H1 (cell line): ENCODE results near the gene COBLL1. TPM values are rescaled to one million over a fixed set of nuclear protein-coding genes. Genes with fewer than 3 reads are reported as not detected.

Experiments used
- CTCF ChIA-PET: fragments of 300-600 bp; sonication (Branson Sonifier 250); formaldehyde crosslinking; loops from one replicate; lab custom pipeline; 2021; ENCODE audit not compliant: partially characterized antibody; lab: Charles Lee
- POLR2A ChIA-PET: fragments of 300-600 bp; sonication (Branson Sonifier 250); formaldehyde crosslinking; loops from one replicate; lab custom pipeline; 2021; ENCODE audit warnings: inconsistent platforms; ENCODE audit not compliant: partially characterized antibody; lab: Charles Lee
- DNase-seq, 2 experiments: peaks; one replicate each; pipeline versions ENCODE4 v3.0.0 to v3.0.0-alpha.2; 2010 to 2022; ENCODE audit warnings: low spot score in 2 of 2, low read depth in 1 of 2, mixed read lengths in 1 of 2
- FAIRE-seq: peaks from 2 replicates; lab custom pipeline; 2011; peaks lifted over from hg19 to GRCh38; lab: Jason Lieb, UNC
- H2AFZ ChIP-seq: 2 replicates; pipeline ENCODE4 v1.8.1; 2012; ENCODE audit warnings: low read length, inconsistent platforms
- H2AK5ac ChIP-seq: 2 replicates; pipeline ENCODE4 v1.6.1; 2013; ENCODE audit warnings: low read depth, low read length
- H2BK120ac ChIP-seq: replicated peaks from 2 replicates; pipeline ENCODE3; 2013; ENCODE audit warnings: low read depth, low read length, inconsistent platforms
- H2BK12ac ChIP-seq: 2 replicates; pipeline ENCODE4 v1.6.1; 2013; ENCODE audit warnings: low read depth, low read length
- H2BK15ac ChIP-seq: 2 replicates; pipeline ENCODE4 v1.6.1; 2013; ENCODE audit warnings: low read length
- H2BK20ac ChIP-seq: 2 replicates; pipeline ENCODE4 v1.6.1; 2013; ENCODE audit warnings: low read length
- H2BK5ac ChIP-seq: 2 replicates; pipeline ENCODE4 v1.6.1; 2013; ENCODE audit warnings: low read depth, low read length
- H3K14ac ChIP-seq: 2 replicates; pipeline ENCODE4 v1.6.1; 2013; ENCODE audit warnings: inconsistent platforms; ENCODE audit not compliant: insufficient read length
- H3K18ac ChIP-seq: 2 replicates; pipeline ENCODE4 v1.6.1; 2013; ENCODE audit warnings: low read length; ENCODE audit errors: extremely low read depth
- H3K23ac ChIP-seq: 2 replicates; pipeline ENCODE4 v1.6.1; 2013; ENCODE audit warnings: inconsistent platforms; ENCODE audit not compliant: insufficient read length
- H3K23me2 ChIP-seq: 2 replicates; pipeline ENCODE4 v1.6.1; 2013; ENCODE audit warnings: low read depth, low read length
- H3K27ac ChIP-seq: 2 replicates; pipeline ENCODE4 v1.6.1; 2011; ENCODE audit warnings: low read depth, low read length, inconsistent platforms
- H3K27me3 ChIP-seq, 4 experiments: replicated peaks in 1 of 4; 1 replicate in 1 of 4; 2 replicates in 3 of 4; pipeline versions ENCODE4 v1.6.1 to v1.8.1; 2011 to 2013; ENCODE audit warnings: low read length in 3 of 4, mild to moderate bottlenecking in 3 of 4, inconsistent platforms in 2 of 4, mixed read lengths in 2 of 4, moderate library complexity in 1 of 4; ENCODE audit not compliant: control insufficient read depth in 3 of 4, insufficient read depth in 3 of 4; ENCODE audit errors: extremely low read depth in 1 of 4
- H3K36me3 ChIP-seq, 4 experiments: 2 replicates each; pipeline versions ENCODE4 v1.6.1 to v1.8.1; 2011 to 2013; ENCODE audit warnings: mild to moderate bottlenecking in 4 of 4, low read length in 3 of 4, moderate library complexity in 2 of 4, control low read depth in 1 of 4, inconsistent platforms in 1 of 4; ENCODE audit not compliant: insufficient read depth in 4 of 4, control insufficient read depth in 2 of 4
- H3K4ac ChIP-seq: replicated peaks from 2 replicates; pipeline ENCODE3; 2013; ENCODE audit warnings: low read length, low read depth, mixed read lengths, inconsistent platforms; ENCODE audit not compliant: insufficient read length
- H3K4me1 ChIP-seq, 4 experiments: replicated peaks in 1 of 4; 1 replicate in 1 of 4; 2 replicates in 3 of 4; pipeline versions ENCODE4 v1.6.1 to v1.8.1; 2011 to 2013; ENCODE audit warnings: low read length in 3 of 4, inconsistent platforms in 2 of 4, mixed read lengths in 1 of 4; ENCODE audit not compliant: insufficient read depth in 4 of 4, control insufficient read depth in 3 of 4
- H3K4me2 ChIP-seq, 2 experiments: 2 replicates each; pipeline versions ENCODE4 v1.6.1 to v1.8.1; 2011 to 2013; ENCODE audit warnings: low read depth in 2 of 2, low read length in 2 of 2, control low read depth in 1 of 2, inconsistent platforms in 1 of 2, mild to moderate bottlenecking in 1 of 2; ENCODE audit not compliant: insufficient read depth in 1 of 2
- H3K4me3 ChIP-seq, 4 experiments: fragments of 200-600, 300-600 bp in 1 of 4; sonication (generic), shearing (Covaris generic), sonication (Bioruptor Twin) in 1 of 4; 2 replicates each; pipeline versions ENCODE4 v1.5.1 to v1.8.1; 2011 to 2016; ENCODE audit warnings: low read length in 4 of 4, low read depth in 3 of 4, control low read depth in 2 of 4, inconsistent platforms in 2 of 4, mild to moderate bottlenecking in 2 of 4, mixed read lengths in 1 of 4, moderate library complexity in 1 of 4; ENCODE audit not compliant: insufficient read depth in 2 of 4; ENCODE audit errors: extremely low read depth in 1 of 4
- H3K56ac ChIP-seq: replicated peaks from 2 replicates; pipeline ENCODE3; 2013; ENCODE audit warnings: low read depth, mild to moderate bottlenecking, mixed read lengths, low read length, inconsistent platforms; ENCODE audit not compliant: insufficient read length
- H3K79me1 ChIP-seq: 2 replicates; pipeline ENCODE4 v1.6.1; 2013; ENCODE audit warnings: low read depth, low read length, control low read depth
- H3K79me2 ChIP-seq, 2 experiments: 2 replicates each; pipeline versions ENCODE4 v1.6.1 to v1.8.1; 2012 to 2013; ENCODE audit warnings: low read length in 2 of 2, mild to moderate bottlenecking in 2 of 2, inconsistent platforms in 1 of 2; ENCODE audit not compliant: insufficient read depth in 2 of 2, control insufficient read depth in 1 of 2
- H3K9ac ChIP-seq, 4 experiments: replicated peaks in 1 of 4; 1 replicate in 1 of 4; 2 replicates in 3 of 4; pipeline versions ENCODE4 v1.6.1 to v1.8.1; 2011 to 2013; ENCODE audit warnings: low read depth in 3 of 4, low read length in 3 of 4, control low read depth in 2 of 4, mild to moderate bottlenecking in 2 of 4, moderate library complexity in 2 of 4, inconsistent platforms in 1 of 4; ENCODE audit errors: extremely low read depth in 1 of 4
- H3K9me3 ChIP-seq, 2 experiments: 2 replicates each; pipeline versions ENCODE4 v1.6.1 to v1.8.1; 2012 to 2013; ENCODE audit warnings: mild to moderate bottlenecking in 2 of 2, moderate library complexity in 2 of 2, control low read depth in 1 of 2, inconsistent platforms in 1 of 2, low read depth in 1 of 2, low read length in 1 of 2, mixed read lengths in 1 of 2; ENCODE audit not compliant: insufficient read depth in 2 of 2
- H4K20me1 ChIP-seq, 2 experiments: replicated peaks in 1 of 2; 2 replicates each; pipeline versions ENCODE3 to v1.8.1; 2011 to 2013; ENCODE audit warnings: inconsistent platforms in 2 of 2, low read length in 2 of 2, mild to moderate bottlenecking in 1 of 2; ENCODE audit not compliant: insufficient read depth in 2 of 2, control insufficient read depth in 1 of 2
- H4K5ac ChIP-seq: 2 replicates; pipeline ENCODE4 v1.6.1; 2013; ENCODE audit warnings: low read length, low read depth, mixed read lengths, inconsistent platforms; ENCODE audit not compliant: insufficient read length
- H4K8ac ChIP-seq: 2 replicates; pipeline ENCODE4 v1.8.0; 2013; ENCODE audit warnings: mild to moderate bottlenecking, moderate library complexity, low read length, inconsistent platforms; ENCODE audit not compliant: insufficient read depth; ENCODE audit errors: extremely low read depth
- H4K91ac ChIP-seq: replicated peaks from 2 replicates; pipeline ENCODE3; 2013; ENCODE audit warnings: low read length, mixed read lengths, inconsistent platforms; ENCODE audit not compliant: insufficient read length
- BACH1 ChIP-seq: IDR thresholded peaks from 2 replicates; pipeline ENCODE4 v1.6.1; 2012; ENCODE audit warnings: low read length, improper control_type of control experiment
- TCF12 ChIP-seq: IDR thresholded peaks from 2 replicates; pipeline ENCODE4 v1.6.1; 2011; ENCODE audit warnings: low read depth, mild to moderate bottlenecking, low read length
- WGBS, 2 experiments: shearing (Covaris generic) in 1 of 2; methylation state at CpG; one replicate each; pipeline versions ENCODE4 v1.1.6 to v1.1.7; 2013 to 2015; ENCODE audit warnings: low lambda C conversion rate in 2 of 2, mixed read lengths in 2 of 2, inconsistent platforms in 1 of 2, low coverage in 1 of 2, missing lambda C conversion rate in 1 of 2; ENCODE audit not compliant: insufficient replicate concordance in 2 of 2, insufficient coverage in 1 of 2, insufficient read length in 1 of 2; ENCODE audit errors: extremely low coverage in 1 of 2, missing lambda C conversion rate in 1 of 2; 5-methylcytosine and 5-hydroxymethylcytosine counted together
- polyA plus RNA-seq, 7 experiments: library from polyadenylated mRNA; depleted of rRNA in 3 of 7; stranded (reverse) in 5 of 7; unstranded in 2 of 7; fragments of >200 nt in 5 of 7; fragments of 200-250 nt in 2 of 7; gene quantifications; 1 replicate in 5 of 7; 2 replicates in 1 of 7; 4 replicates in 1 of 7; pipeline versions ENCODE4 v1.2.1 to v1.2.3, GENCODE V29; 2011 to 2013; ENCODE audit warnings: missing spikeins in 2 of 7, mixed read lengths in 2 of 7
- total RNA-seq: library from RNA; stranded (reverse); fragmentation: NEBNext Ultra II Directional; extraction: Animal tissue kit (Norgen Biotek cat#: 25700); gene quantifications from 2 replicates; pipeline ENCODE4 v1.2.1, GENCODE V29; 2021

The COBLL1 gene
- total and polyA plus RNA-seq, 2 of the 8 experiments (the other 6 are each of a cell fraction or from before 2014, with no cell fraction given), result 2.2 to 6.2 TPM

DNA sequence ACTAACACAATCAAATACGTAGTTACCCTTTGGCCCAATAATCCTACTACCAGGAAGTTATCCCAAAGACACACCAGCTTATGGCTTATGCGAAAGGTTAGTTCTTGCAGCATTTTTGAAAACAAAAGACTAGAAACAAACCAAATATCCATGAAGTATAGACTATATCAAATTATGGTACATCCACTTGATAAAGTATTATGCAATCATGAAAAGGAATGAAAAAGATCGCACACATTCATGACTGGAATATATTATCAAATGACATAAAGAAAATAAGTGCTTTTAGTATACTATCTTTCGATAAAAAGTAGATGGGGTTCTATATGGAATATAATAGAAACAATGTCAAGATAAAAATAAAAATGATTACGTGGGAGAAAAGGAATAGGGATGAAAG is 78.2 kb downstream of the COBLL1 start:
- Histone ChIP-seq H3K56ac (no peak overlapping the region), H2BK120ac (no peak overlapping the region), H3K27ac (no peak overlapping the region), H3K4me2 (no peak overlapping the region), H2BK12ac (no peak overlapping the region), H3K79me1 (no peaks in the 10 kb centered on the region), H3K27me3 (no peaks in the 10 kb centered on the region), H3K18ac (no peak overlapping the region), H3K14ac (no peak overlapping the region), H3K79me2 (no peaks in the 10 kb centered on the region), H2BK20ac (no peak overlapping the region), H3K4ac (no peak overlapping the region), H2BK15ac (no peak overlapping the region), H3K23ac (no peak overlapping the region), H4K20me1 (no peaks in the 10 kb centered on the region), H3K36me3 (no peaks in the 10 kb centered on the region), H4K5ac (no peak overlapping the region), H3K9me3 (no peaks in the 10 kb centered on the region), H2AK5ac (no peak overlapping the region), H3K23me2 (no peaks in the 10 kb centered on the region), H3K4me3 (no peak overlapping the region), H4K8ac (no peak overlapping the region), H2BK5ac (no peak overlapping the region), H2AFZ (no peak overlapping the region), H4K91ac (no peak overlapping the region), H3K4me1 (no peaks in the 10 kb centered on the region), H3K9ac (no peak overlapping the region)
- ChIA-PET CTCF (no interaction called here), POLR2A (no interaction called here)
- FAIRE-seq (no peak), DNase-seq (no peak)
- 87 to 100% methylated on average over 1 to 5 of the region's 5 CpGs for WGBS, 2 experiments
- TF ChIP-seq TCF12 (no peak), BACH1 (no peak)
